NCI-H2171 (cell line): ENCODE results near the gene HSPH1.

Experiments
- DNase-seq: peaks from one replicate; lab custom pipeline; 2025; lab: John Stamatoyannopoulos, UW

HSPH1 gene

GRCh38 chr13:31161557-31162150 is at the start of gene HSPH1:
HSPH1 (minus strand) TSS chr13:31161904; CDS start chr13:31161582, 322 bp downstream.
- DNase-seq, result peak; percentile 79

GRCh38 chr13:31209841-31210210 is 48.1 kb upstream of the HSPH1 start:
- DNase-seq, result no peak

DNA sequence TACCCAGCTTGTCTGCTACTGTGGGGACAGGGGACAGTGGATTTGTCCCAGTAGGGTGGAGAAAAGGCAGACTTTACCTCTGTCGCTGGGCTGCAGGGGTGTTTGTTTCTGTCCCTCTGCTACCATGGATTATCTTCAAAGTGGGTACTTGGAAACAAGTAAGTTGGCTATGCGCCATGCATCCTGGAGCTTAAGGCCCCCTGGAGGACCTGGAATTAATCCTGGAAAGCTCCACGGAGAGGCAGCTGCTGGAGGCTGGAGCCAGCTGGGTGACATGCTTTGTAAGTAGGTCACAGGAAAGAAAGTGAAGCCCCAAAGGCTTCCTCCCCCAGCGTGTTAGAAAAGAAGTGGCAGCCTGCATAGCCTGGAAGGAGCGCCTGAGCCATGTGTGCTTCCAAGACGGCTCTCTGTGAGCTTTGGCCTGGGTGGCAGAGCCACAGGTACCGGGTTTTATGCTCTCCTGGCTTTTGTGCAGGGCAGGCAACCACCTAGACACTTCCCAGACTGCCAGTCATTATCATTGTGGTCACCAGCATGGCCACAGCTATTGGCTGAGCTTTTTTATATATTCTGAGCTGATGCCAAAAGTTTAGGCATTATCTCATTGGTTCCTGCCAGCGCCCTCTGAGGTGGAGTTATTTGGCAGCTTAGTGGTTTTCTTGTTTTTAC is 47.6 kb upstream of the HSPH1 start:
- DNase-seq, result peak; percentile 57

- DNase-seq, result no peak
Measured at GRCh38 chr13:31208559-31209122, 46.9 kb upstream of the HSPH1 start.

- DNase-seq, result no peak
Measured at GRCh38 chr13:31207661-31208552, 46.2 kb upstream of the HSPH1 start.

GRCh38 chr13:31204592-31204991 is 42.9 kb upstream of the HSPH1 start:
- DNase-seq, result no peak

DNA sequence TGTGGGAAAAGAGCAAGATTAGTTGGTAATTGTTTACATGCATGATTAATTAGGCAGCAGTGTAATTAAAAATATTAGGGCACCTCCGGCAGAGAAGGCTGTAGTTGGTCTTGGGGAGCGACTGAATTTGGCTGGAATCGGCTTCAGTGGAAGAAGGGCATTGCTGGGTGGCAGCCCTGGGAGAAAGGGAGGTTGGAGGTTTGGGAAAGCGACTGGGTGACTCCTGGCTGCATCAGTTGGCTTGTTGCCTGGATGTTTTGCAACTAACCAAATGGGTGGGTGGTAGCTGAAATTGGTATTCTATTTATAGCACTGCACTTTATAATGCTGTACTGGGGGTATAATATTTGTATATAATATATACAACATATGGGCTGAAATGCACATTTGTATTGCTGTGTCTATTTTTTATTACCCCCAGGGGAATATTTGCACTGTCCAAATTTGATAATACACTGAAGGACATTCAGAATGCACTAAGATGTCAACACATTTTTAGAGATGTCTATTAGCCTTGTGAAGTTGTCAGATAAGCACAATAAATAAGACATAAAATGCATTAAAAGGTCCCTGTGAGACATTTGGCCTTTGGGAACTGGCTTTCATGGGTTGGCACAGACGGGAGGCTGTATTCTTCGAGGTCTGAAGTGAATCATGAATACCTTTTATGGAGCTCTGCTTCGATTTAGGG is 39.8 kb upstream of the HSPH1 start:
- no peak for DNase-seq

- DNase-seq, result no peak
Measured at GRCh38 chr13:31200637-31200971, 38.9 kb upstream of the HSPH1 start.

GRCh38 chr13:31199849-31200636 is 38.3 kb upstream of the HSPH1 start, which contains the start of gene B3GLCT:
B3GLCT (plus strand) TSS chr13:31199975; CDS start chr13:31200085, 110 bp downstream.
- peak; percentile 23 for DNase-seq

DNA sequence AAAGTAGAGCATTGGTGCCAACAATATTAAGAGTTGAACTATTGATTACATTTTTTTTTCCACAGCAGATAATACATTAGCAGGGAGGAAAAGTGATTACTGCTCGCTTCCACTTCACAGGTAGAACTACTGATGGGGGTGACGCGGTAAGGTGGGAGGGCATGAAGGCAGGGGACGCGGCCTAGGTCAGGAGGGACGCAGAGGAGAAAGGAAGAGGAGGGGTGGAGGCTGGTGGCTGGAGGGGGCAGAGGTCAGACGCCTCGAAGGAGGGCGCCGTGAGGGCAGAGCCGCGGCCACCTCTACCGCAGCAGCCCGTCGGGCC is 37.8 kb upstream of the HSPH1 start:
- DNase-seq, result no peak

- DNase-seq, result no peak
Measured at GRCh38 chr13:31198519-31198918, 36.8 kb upstream of the HSPH1 start.

DNA sequence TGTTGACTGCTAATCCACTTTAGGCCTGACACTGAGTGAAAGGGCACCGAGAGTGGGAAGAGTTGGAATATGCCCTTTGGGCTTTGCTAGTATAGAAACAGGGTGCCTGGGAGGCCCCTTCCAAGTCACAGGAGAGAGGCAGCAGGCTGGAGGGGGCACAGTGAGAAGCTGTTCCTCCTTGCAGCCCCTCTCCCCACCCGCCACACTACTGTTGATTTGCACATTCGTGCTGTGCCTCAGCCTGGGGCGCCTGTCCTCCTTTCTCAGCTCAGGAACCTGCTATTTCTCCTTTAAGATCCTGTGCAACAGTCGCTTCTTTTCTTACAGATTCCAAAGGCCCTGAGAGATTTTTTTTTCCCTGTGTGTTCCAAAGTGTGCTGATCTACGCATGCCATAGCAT is 35.3 kb upstream of the HSPH1 start:
- no peak for DNase-seq

- DNase-seq, result no peak
Measured at GRCh38 chr13:31195616-31196015, 33.9 kb upstream of the HSPH1 start.

- DNase-seq, result no peak
Measured at GRCh38 chr13:31192306-31192705, 30.6 kb upstream of the HSPH1 start.

DNA sequence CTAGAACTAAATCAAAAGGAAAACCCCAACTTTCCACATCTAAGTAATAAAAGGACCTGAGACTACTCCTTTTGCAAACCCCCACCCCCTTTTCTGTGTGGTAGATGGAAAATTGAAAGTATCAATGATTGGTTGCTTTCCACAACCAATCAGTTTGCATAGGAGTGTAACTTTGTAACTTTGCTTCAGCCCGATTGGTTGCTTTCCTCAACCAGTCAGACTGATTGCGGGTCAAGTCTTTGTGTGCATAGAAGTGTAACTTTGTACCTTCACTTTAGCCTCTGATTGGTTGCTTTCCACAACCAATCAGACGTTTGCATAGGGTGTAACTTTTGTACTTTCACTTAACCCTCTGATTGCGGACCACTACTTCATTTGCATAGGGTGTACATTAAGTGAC is 30.0 kb upstream of the HSPH1 start:
- DNase-seq, result no peak

GRCh38 chr13:31184981-31185645 is 23.4 kb upstream of the HSPH1 start:
- DNase-seq, result no peak

- DNase-seq, result no peak
Measured at GRCh38 chr13:31184451-31184850, 22.7 kb upstream of the HSPH1 start.

DNA sequence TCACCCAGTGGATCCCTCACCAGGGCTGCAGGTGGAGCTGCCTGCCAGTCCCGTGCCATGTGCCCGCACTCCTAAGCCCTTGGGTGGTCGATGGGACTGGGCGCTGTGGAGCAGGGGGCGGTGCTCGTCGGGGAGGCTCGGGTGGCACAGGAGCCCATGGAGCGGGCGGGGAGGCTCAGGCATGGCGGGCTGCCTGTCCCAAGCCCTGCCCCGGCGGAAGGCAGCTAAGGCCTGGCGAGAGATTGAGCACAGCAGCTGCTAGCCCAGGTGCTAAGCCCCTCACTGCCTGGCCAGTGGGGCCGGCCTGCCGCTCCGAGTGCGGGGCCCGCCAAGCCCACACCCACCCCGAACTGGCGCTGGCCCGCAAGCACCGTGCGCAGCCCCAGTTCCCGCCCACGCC is 21.3 kb upstream of the HSPH1 start:
- no peak for DNase-seq

- no peak for DNase-seq
Measured at GRCh38 chr13:31179754-31180153, 18.1 kb upstream of the HSPH1 start.

DNA sequence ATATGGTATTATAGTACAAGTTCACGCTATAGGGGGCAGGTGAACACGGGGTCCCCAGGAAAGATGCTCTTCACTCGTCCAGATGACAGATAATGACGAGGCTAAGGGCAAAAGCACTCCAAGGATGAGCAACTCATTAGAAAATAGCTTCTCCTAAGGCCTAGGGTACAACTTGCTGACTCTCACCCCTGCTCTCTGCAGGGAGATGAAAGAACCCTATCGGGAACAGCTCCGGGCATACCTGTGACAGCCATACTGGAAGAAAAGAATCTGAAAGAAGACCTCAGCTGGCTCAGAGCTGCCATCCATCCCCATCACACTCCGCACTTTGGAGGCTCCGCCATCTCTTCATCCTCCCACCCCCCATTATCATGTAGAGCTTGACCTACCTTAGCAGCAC is 17.5 kb upstream of the HSPH1 start:
- no peak for DNase-seq
